CD4-positive, alpha-beta T cell treated with Interleukin-12 subunit alpha and Interleukin-12 subunit beta, for 1 hour (primary cell): ENCODE data around the gene SEMA3E.
"Not testable (repeated sequence)": the region's sequence is repeated elsewhere in the genome, so short reads cannot be mapped to it uniquely, and the experiment has no call there.

Experiments
- DNase-seq: peaks from one replicate; pipeline ENCODE4 v3.0.0-alpha.2; 2020

SEMA3E gene

GRCh38 chr7:83484826-83485225 lies 164.1 kb downstream of the SEMA3E start:
- DNase-seq, result no peak

- no peak for DNase-seq
These were observed 164.7 kb downstream of the SEMA3E start for GRCh38 chr7:83484266-83484665.

- DNase-seq, result no peak
These were observed 170.3 kb downstream of the SEMA3E start for GRCh38 chr7:83478616-83479015.

- no peak for DNase-seq
These were observed 172.4 kb downstream of the SEMA3E start for GRCh38 chr7:83476511-83477050.

GRCh38 chr7:83475420-83475819 lies 173.5 kb downstream of the SEMA3E start:
- DNase-seq, result no peak

GRCh38 chr7:83472376-83472775 lies 176.6 kb downstream of the SEMA3E start:
- no peak for DNase-seq

- DNase-seq, result no peak
These were observed 179.4 kb downstream of the SEMA3E start for GRCh38 chr7:83469491-83469890.

GRCh38 chr7:83469076-83469475 lies 179.9 kb downstream of the SEMA3E start:
- no peak for DNase-seq

- DNase-seq, result no peak
These were observed 180.6 kb downstream of the SEMA3E start for GRCh38 chr7:83468251-83468739.

- DNase-seq, result no peak
These were observed 181.4 kb downstream of the SEMA3E start for GRCh38 chr7:83467493-83467892.

GRCh38 chr7:83466956-83467355 lies 182.0 kb downstream of the SEMA3E start:
- no peak for DNase-seq

GRCh38 chr7:83466187-83466923 lies 182.6 kb downstream of the SEMA3E start:
- no peak for DNase-seq

- no peak for DNase-seq
These were observed 183.3 kb downstream of the SEMA3E start for GRCh38 chr7:83465643-83466042.

GRCh38 chr7:83461820-83462219 lies 187.1 kb downstream of the SEMA3E start:
- not testable (repeated sequence) for DNase-seq

- DNase-seq, result not testable (repeated sequence)
These were observed 188.8 kb downstream of the SEMA3E start for GRCh38 chr7:83459930-83460653.

- DNase-seq, result not testable (repeated sequence)
These were observed 189.6 kb downstream of the SEMA3E start for GRCh38 chr7:83459101-83459929.

- no peak for DNase-seq
These were observed 191.7 kb downstream of the SEMA3E start for GRCh38 chr7:83457022-83457892.

- DNase-seq, result no peak
These were observed 192.5 kb downstream of the SEMA3E start for GRCh38 chr7:83456413-83456812.

GRCh38 chr7:83455612-83456011 lies 193.3 kb downstream of the SEMA3E start:
- no peak for DNase-seq

GRCh38 chr7:83452256-83452655 lies 196.7 kb downstream of the SEMA3E start:
- no peak for DNase-seq

GRCh38 chr7:83451501-83452045 lies 197.4 kb downstream of the SEMA3E start:
- DNase-seq, result no peak

GRCh38 chr7:83449781-83450180 lies 199.2 kb downstream of the SEMA3E start:
- no peak for DNase-seq
